CD4-positive, alpha-beta T cell (primary cell): Measurements from ENCODE around the gene GALNT7. TPM values are rescaled to one million over a fixed set of nuclear protein-coding genes. Genes with fewer than 3 reads are reported as not detected.

ENCODE experiments used
- ATAC-seq: fragments of 200-7000 bp; cut with Tn5 transposase; one replicate; pipeline ENCODE4 v1.10.0; 2022; ENCODE audit warnings: mild to moderate bottlenecking; ENCODE audit not compliant: poor library complexity
- CTCF ChIA-PET: fragments of 350-600 bp; sonication (Branson Sonifier 250); formaldehyde crosslinking; loops from one replicate; lab custom pipeline; 2021; ENCODE audit warnings: antibody characterized with exemption, inconsistent platforms; lab: Charles Lee
- POLR2A ChIA-PET: fragments of 350-600 bp; sonication (Branson Sonifier 250); formaldehyde crosslinking; loops from one replicate; lab custom pipeline; 2021; ENCODE audit warnings: antibody characterized with exemption, inconsistent platforms; lab: Charles Lee
- DNase-seq, 14 experiments: peaks; one replicate each; pipeline ENCODE4 v3.0.0-alpha.2; 2013 to 2020; ENCODE audit warnings: mixed read lengths in 2 of 14
- H3K27ac ChIP-seq, 2 donors: one replicate each; pipeline versions ENCODE4 v1.5.1 to v1.7.0; 2013; ENCODE audit warnings: low read length in 2 of 2, low read depth in 1 of 2, mild to moderate bottlenecking in 1 of 2
- H3K27me3 ChIP-seq, 2 experiments: 1 replicate in 1 of 2; 2 replicates in 1 of 2; pipeline versions ENCODE4 v1.6.1 to v1.7.0; 2013; ENCODE audit warnings: low read length in 2 of 2, control low read depth in 1 of 2, mild to moderate bottlenecking in 1 of 2, moderate library complexity in 1 of 2; ENCODE audit not compliant: insufficient read depth in 2 of 2, control insufficient read depth in 1 of 2
- H3K36me3 ChIP-seq: one replicate; pipeline ENCODE4 v1.6.1; 2013; ENCODE audit warnings: low read length, control low read depth; ENCODE audit not compliant: insufficient read depth
- H3K4me1 ChIP-seq: one replicate; pipeline ENCODE4 v1.6.1; 2013; ENCODE audit warnings: low read length, control low read depth; ENCODE audit not compliant: insufficient read depth
- H3K4me3 ChIP-seq: one replicate; pipeline ENCODE4 v1.5.1; 2013; ENCODE audit warnings: mild to moderate bottlenecking, low read length, moderate library complexity
- H3K9me3 ChIP-seq, 2 experiments: 1 replicate in 1 of 2; 2 replicates in 1 of 2; pipeline versions ENCODE4 v1.6.1 to v1.7.0; 2013; ENCODE audit warnings: low read length in 2 of 2, mild to moderate bottlenecking in 2 of 2, control low read depth in 1 of 2, moderate library complexity in 1 of 2; ENCODE audit not compliant: control insufficient read depth in 1 of 2, insufficient read depth in 1 of 2
- H3K27ac Mint-ChIP-seq: one replicate; pipeline ENCODE4 v1.8.0; 2020; ENCODE audit warnings: mixed read lengths
- H3K27me3 Mint-ChIP-seq: one replicate; pipeline ENCODE4 v1.8.0; 2021; ENCODE audit warnings: mixed read lengths
- H3K36me3 Mint-ChIP-seq: one replicate; pipeline ENCODE4 v1.8.0; 2021; ENCODE audit warnings: low read depth, mixed read lengths
- H3K4me1 Mint-ChIP-seq: one replicate; pipeline ENCODE4 v1.8.0; 2021; ENCODE audit warnings: low read depth, mixed read lengths
- H3K4me3 Mint-ChIP-seq: one replicate; pipeline ENCODE4 v1.8.0; 2020; ENCODE audit warnings: mild to moderate bottlenecking, mixed read lengths
- H3K9me3 Mint-ChIP-seq: one replicate; pipeline ENCODE4 v1.8.0; 2020; ENCODE audit warnings: mixed read lengths
- intact Hi-C, 2 experiments: fragments of 100-400 bp; cut with DNase I in 1 of 2; cut with micrococcal nuclease in 1 of 2; formaldehyde crosslinking; loops; one replicate each; pipeline versions ENCODE4 v1.15.1 to v1.9.0; 2023 to 2025; cut with DNase I, micrococcal nuclease
- total RNA-seq, 174 experiments: library from RNA in 2 of 174; stranded (reverse) in 2 of 174; gene quantifications; one replicate each; pipeline ENCODE4 v1.2.3 and lab custom pipeline; 2021 to 2026
- TF ChIP-seq, protein P1 (sequence below): fragments of 200-600 bp; IDR thresholded peaks from one replicate; pipeline ENCODE4 v1.8.0; 2022; ENCODE audit warnings: antibody characterized with exemption, mild to moderate bottlenecking

The GALNT7 gene
- total RNA-seq, 2 experiments from 2014 or later, result 4.6 to 4.8 TPM

DNA sequence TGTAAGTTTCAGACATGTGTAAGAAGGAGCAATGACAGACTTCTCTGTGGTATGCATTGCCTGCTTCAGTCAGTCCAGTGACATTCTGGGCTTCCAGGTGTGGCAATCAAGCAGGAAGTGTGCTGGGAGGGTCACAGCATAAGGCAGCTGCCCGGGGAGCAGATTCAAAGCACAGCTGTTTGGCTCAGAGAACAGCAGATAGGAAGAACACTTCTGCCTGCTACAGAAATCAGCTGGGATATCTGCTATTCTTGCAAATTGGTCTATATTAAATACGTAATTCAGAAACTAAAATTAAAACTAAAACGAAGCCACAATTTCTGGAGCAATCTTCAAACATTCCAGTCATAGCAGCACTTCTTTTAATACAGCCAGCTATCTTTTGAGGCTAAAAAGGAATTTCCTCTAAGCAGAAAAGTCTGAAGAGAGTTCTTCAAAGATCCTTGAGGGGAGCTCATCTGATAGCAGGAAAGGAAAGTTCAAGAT lies 47.5 kb upstream of the GALNT7 start:
- H3K4me1 ChIP-seq, result no peaks in the 10 kb centered on the region
- H3K4me1 Mint-ChIP-seq, result peaks cover 6% of the 10 kb centered on the region
- no peaks in the 10 kb centered on the region for H3K9me3 ChIP-seq
- H3K27ac ChIP-seq, result no peak overlapping the region
- no peak overlapping the region for H3K27ac Mint-ChIP-seq
- TF ChIP-seq, protein P1, sequence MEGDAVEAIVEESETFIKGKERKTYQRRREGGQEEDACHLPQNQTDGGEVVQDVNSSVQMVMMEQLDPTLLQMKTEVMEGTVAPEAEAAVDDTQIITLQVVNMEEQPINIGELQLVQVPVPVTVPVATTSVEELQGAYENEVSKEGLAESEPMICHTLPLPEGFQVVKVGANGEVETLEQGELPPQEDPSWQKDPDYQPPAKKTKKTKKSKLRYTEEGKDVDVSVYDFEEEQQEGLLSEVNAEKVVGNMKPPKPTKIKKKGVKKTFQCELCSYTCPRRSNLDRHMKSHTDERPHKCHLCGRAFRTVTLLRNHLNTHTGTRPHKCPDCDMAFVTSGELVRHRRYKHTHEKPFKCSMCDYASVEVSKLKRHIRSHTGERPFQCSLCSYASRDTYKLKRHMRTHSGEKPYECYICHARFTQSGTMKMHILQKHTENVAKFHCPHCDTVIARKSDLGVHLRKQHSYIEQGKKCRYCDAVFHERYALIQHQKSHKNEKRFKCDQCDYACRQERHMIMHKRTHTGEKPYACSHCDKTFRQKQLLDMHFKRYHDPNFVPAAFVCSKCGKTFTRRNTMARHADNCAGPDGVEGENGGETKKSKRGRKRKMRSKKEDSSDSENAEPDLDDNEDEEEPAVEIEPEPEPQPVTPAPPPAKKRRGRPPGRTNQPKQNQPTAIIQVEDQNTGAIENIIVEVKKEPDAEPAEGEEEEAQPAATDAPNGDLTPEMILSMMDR, result no peak
- no peaks in the 10 kb centered on the region for H3K27me3 Mint-ChIP-seq
- no peak overlapping the region for H3K4me3 ChIP-seq
- intact Hi-C loops, result no loop called here
- H3K27me3 ChIP-seq, result no peaks in the 10 kb centered on the region
- no peak overlapping the region for H3K4me3 Mint-ChIP-seq
- ATAC-seq, result no peak
- no peaks in the 10 kb centered on the region for H3K9me3 Mint-ChIP-seq
- H3K36me3 ChIP-seq, result no peaks in the 10 kb centered on the region
- DNase-seq, result peak in 3 of 14 experiments; percentile 4 to 12 (median 10)
- ChIA-PET CTCF (no interaction called here), POLR2A (no interaction called here)
- no peaks in the 10 kb centered on the region for H3K36me3 Mint-ChIP-seq

DNA sequence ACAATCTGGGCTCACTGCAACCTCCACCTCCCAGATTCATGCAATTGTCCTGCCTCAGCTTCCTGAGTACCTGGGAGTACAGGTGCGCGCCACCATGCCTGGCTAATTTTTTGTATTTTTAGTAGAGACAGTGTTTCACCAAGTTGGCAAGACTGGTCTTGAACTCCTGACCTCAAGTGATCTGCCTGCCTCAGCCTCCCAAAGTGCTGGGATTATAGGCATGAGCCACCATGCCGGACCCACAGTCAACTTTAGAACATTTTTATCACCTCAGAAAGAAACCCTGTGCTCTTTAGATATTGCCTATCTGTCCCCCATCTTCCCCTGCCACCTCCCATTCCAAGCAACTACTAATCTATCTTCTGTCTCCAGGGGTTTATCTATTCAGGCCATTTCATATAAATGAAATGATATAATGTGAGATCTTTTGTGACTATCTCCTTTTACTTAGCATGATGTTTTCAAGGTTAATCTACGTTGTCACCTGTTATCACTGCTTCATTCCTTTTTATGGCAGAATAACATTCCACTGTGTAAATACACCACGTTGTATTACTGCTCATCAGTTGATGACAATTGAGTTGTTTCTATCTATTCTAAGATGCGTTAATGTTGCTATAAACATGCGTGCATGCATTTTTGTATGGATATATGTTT lies 44.3 kb upstream of the GALNT7 start:
- Histone ChIP-seq H3K9me3 (no peaks in the 10 kb centered on the region), H3K27me3 (no peaks in the 10 kb centered on the region), H3K27ac (no peak overlapping the region), H3K4me1 (no peaks in the 10 kb centered on the region), H3K4me3 (no peak overlapping the region), H3K36me3 (no peaks in the 10 kb centered on the region)
- Mint-ChIP-seq H3K27me3 (no peaks in the 10 kb centered on the region), H3K27ac (no peak overlapping the region), H3K9me3 (no peaks in the 10 kb centered on the region), H3K4me1 (peaks cover 6% of the 10 kb centered on the region), H3K4me3 (no peak overlapping the region), H3K36me3 (no peaks in the 10 kb centered on the region)
- intact Hi-C loops, result no loop called here
- DNase-seq (no peak), ATAC-seq (no peak)
- CTCF ChIA-PET, result no interaction called here
- POLR2A ChIA-PET, result no interaction called here
- TF ChIP-seq, protein P1, result no peak

- POLR2A ChIA-PET, result no interaction called here
Measured at GRCh38 chr4:173125216-173125812, 43.3 kb upstream of the GALNT7 start.

More at GRCh38 chr4:173125216-173125812, 43.3 kb upstream of the GALNT7 start:
- CTCF ChIA-PET, result no interaction called here
- Histone ChIP-seq H3K9me3 (no peaks in the 10 kb centered on the region), H3K36me3 (no peaks in the 10 kb centered on the region), H3K27ac (no peak overlapping the region), H3K27me3 (no peaks in the 10 kb centered on the region), H3K4me3 (no peak overlapping the region), H3K4me1 (no peaks in the 10 kb centered on the region)
- H3K9me3 Mint-ChIP-seq, result no peaks in the 10 kb centered on the region
- intact Hi-C loops, result no loop called here
- no peak for DNase-seq
- no peak overlapping the region for H3K4me3 Mint-ChIP-seq
- no peak for ATAC-seq
- TF ChIP-seq, protein P1, result no peak
- no peaks in the 10 kb centered on the region for H3K27me3 Mint-ChIP-seq
- H3K36me3 Mint-ChIP-seq, result no peaks in the 10 kb centered on the region
- H3K27ac Mint-ChIP-seq, result no peak overlapping the region
- H3K4me1 Mint-ChIP-seq, result peaks cover 6% of the 10 kb centered on the region
